Stromal cell of bone marrow (primary cell): ENCODE data around the gene OSM.

Source experiments
- DNase-seq: peaks from one replicate; pipeline ENCODE4 v3.0.0-alpha.2; 2012; ENCODE audit warnings: low read depth

Gene OSM

DNA sequence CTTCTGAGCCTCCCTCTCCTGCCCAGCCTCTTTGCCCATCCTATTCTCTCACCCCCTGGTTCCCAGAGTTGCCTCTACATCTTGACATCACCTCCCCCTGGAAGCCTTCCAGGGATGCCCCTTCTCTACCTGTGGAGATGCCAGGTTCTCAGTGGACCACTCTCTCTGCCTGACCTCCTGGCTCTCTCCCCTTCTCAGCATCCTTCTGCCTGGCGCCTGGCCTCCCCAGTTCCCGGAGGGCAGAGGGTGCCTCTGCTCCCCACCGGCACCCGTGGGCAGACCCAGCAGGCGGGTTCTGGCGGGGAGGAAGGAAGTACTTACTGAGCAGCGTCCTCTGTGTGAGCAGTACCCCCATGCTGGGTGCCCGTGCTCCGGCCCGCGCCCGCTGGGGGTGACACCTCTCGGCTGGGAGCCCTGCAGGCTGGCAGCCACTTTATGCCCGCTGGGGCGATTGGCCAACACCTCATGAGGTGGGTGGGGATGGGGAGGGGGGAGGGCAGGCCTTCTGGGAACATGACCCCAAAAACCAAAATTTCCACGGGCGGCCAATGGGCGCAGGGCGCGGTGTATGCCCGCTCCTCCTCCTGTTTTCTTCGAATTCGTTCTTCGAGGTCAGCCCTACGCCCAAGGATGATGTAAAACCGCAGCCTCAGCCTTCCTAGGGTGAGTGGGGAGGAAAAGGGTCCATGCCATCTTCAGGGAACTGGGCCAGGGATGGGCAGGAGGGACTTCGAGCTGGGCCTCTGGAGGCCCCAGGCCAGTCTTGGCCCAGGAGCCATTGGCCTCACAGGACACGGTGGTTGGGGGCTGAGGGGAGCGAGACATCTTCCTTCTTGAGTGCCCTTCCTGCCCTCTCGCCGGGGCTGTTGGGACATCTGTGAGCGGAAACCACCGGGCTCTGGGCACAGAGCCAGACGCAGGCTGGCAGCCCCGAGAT lies at the start of gene OSM:
OSM (minus strand) TSS at position 407 of the 937 bp plus-strand sequence; CDS start at position 355, 52 bp downstream.
- DNase-seq = no peak

- no peak for DNase-seq
Measured at GRCh38 chr22:30315962-30316576, 49.4 kb upstream of the OSM start.

- no peak for DNase-seq
Measured at GRCh38 chr22:30314915-30315314, 48.3 kb upstream of the OSM start.

- DNase-seq = no peak
Measured at GRCh38 chr22:30313527-30314363, 47.1 kb upstream of the OSM start.

DNA sequence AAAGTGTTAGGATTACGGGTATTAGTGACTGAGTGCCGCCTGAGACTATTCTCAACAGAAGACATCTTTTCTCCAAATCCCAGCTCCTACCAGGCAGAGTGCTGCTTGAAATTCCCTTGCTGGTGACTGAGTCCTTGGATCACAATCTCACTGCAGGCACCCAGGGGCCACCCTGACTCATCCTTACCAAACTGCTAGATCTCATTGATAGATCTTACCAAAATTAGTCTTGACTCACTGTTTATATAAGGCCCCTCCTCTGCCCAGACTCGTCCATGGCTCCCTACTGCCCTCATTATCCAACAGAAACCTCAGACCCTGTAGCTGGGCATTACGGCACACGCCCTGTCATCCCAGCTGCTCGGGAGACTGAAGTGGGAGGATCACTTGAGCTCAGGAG lies 45.4 kb upstream of the OSM start:
- DNase-seq = peak; percentile 86

GRCh38 chr22:30310881-30311771 lies 44.5 kb upstream of the OSM start:
- peak; percentile 76 for DNase-seq

DNA sequence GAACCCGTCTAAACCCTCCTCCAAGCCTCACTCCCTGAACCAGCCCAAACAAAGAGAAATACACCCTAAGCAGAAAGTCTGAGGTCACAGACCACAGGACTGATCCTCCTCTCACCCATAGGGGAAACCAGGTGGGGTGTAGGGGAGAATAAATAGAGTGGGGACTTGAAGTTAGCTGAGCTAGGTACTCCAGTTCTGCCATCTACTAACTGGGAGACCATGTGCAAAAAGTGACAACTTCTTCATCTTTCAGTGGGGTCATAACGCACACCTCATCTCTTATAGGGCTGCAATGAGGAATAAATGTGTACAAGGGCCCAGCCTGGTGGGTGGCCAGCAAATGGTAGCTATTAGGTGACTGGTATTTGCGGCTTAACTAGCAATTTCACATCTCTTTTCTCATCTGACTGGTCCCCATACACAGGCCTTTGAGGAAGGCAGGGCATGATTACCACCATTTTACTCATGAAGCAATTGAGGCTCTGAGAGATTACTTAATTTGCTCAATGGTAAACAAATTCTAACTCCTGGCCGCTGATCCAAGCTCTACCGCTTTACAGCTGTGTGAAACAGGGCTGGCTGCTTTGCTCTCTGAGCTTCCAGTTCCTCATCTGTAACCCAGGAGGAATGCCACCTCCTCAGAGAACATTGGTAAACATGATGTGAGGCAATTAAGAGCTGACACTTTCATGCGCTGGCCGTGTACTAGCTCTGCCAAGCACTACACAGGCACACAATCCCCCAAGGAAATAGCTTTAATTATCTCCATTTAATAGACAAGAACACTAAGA lies 43.5 kb upstream of the OSM start:
- no peak for DNase-seq

DNA sequence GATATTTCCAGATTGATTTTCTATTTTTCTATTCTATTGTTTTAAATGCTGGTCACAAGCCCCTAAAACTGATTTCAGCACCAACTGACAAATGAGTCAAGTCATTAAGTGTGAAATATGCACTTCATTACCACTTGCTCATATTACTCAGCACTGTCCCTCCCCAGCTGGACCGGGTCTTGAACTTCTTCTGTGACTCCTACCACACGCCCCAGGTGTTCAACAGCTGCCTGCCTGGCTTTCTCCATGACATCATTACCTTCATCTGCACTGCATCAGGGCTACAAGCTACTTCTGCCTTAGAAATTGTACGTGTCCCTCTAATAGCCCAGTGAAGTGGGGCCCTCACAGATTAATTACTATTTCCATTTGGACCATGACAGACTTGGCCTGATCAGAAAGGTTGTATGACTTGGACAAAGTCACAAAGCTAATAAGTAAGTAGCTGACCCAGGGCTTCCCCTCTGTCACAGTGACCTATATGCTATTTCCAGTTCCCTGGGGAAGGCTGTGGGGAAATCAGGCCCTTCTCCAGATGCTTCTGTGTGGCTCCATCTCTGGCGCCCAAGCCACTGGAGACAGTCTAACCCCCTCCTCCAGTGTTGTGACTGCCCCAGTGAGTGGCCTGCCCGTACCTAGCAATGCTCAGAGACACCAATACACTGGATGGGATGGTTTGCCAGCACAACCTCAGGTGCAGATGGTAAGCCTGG lies 42.0 kb upstream of the OSM start:
- no peak for DNase-seq

- DNase-seq = no peak
Measured at GRCh38 chr22:30308093-30308492, 41.4 kb upstream of the OSM start.

- DNase-seq = no peak
Measured at GRCh38 chr22:30307041-30307574, 40.5 kb upstream of the OSM start.

DNA sequence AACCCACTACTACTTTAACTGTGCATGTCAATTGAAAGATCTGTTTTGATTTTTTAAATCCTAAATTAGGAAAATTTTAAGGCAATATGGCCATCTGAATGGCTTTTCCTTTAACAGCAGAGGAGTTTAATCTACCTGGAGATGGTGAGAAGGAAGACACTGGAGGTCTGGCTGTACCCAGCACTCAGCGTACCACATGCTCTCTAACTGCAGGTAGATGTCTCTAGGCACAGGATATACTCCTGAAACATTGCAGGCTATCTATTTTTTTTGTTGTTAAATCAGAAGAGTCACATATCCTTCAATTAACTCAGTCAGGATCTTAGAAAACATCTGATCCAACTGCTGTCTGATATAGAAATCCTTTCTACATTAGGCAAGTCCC lies 40.0 kb upstream of the OSM start:
- no peak for DNase-seq

GRCh38 chr22:30305906-30306626 lies 39.4 kb upstream of the OSM start:
- no peak for DNase-seq

DNA sequence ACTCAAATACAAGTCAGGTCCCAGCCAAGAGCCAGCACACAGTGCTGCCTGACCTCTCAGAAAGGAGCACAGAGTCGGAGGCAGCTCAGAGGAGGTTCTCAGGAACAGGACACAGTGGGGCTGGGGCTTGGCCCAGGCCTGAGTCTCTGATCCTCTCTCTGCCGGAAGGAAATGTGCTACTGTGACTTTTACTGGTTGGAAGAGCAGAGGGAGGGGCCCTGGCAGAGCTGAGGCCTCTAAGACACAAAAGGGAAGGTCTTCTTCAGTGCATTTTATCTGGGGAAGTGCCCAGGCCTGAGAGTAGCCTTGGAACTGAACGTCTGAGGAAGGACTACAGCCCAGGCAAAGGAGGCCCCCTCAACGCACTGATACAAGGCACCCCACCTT lies 38.9 kb upstream of the OSM start:
- no peak for DNase-seq

- peak; percentile 69 for DNase-seq
Measured at GRCh38 chr22:30304495-30305244, 38.0 kb upstream of the OSM start.

GRCh38 chr22:30302810-30303138 lies 36.1 kb upstream of the OSM start:
- no peak for DNase-seq

DNA sequence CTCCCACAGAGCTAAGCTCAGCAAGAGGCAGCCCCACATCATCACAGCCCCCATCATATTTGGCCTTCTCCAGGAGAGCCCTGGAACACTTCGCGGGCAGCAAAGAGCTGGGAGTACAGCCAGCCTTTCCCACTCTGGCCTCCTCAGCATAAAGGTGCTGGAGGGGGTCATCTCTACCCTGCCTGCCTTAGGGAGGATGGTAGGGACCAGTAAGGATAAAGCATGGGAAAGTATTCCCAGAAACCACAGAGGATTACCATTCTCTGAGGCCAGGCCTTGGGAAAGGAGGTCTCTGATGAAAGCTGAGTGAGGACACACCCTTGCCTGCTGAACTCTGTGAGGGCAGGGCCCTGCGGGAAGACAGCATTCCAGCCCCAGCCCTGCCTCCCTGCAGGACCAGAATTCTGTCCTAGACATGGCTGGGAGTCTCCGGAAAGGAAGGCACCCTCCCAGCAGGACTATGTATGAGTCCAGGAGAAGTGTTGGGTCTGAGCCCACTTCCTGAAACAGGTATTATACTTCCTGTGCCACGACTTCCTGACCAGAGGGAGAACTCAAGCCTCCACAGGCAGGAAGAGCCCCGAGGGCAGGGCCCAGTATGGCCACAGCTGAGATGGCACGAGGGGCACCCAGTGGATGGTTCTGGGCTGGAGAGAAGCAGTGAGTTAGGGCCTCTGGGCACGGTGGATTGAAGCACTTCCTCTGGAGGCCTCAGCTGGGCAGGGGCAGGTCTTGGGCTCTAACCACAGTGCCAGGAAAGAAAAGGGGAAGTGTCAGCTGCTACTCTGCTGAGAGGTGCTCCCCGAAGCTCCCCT lies 35.6 kb upstream of the OSM start:
- DNase-seq = peak; percentile 69

DNA sequence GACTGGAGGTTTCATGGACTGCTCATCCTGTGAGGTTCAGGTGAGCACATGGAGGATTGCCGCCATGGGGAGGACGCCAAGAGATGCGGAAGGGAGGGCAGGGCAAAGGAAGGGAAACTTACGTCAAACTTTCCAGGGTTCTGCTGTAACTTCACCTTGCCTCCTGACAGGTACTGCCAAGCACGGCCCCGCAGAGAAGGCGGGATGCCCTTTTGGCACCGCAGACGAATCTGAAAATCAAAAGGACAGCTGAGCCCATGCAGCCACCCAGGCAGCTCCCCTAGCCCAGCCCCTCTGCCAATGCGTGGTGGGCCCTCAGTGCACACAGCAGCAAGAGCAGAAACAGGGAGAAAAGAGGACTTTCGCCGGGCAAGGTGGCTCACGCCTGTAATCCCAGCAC lies 32.7 kb upstream of the OSM start:
- DNase-seq = no peak
